Neural cell (in vitro differentiated cells): ENCODE results near the gene MRPS34. TPM values are rescaled to one million over a fixed set of nuclear protein-coding genes. Genes with fewer than 3 reads are reported as not detected.

ENCODE experiments used
- H2AFZ ChIP-seq: fragments of 200-600, 300-800 bp; sonication (generic), shearing (Covaris generic); 2 replicates; pipeline ENCODE4 v1.6.0; 2014; ENCODE audit warnings: low read depth, mild to moderate bottlenecking, antibody characterized with exemption, low read length, moderate library complexity
- H3F3A ChIP-seq: fragments of 200-600 bp; shearing (Covaris generic); 2 replicates; pipeline ENCODE4 v1.6.1; 2016; ENCODE audit warnings: mild to moderate bottlenecking, moderate library complexity, mixed read lengths, antibody characterized with exemption, low read length; ENCODE audit not compliant: insufficient read depth, poor library complexity, severe bottlenecking
- H3K27ac ChIP-seq: fragments of 200-600, 300-800 bp; sonication (generic), shearing (Covaris generic); 2 replicates; pipeline ENCODE4 v1.5.1; 2014; ENCODE audit warnings: mild to moderate bottlenecking, low read length, moderate library complexity
- H3K27me3 ChIP-seq: fragments of 300-800, 200-600 bp; sonication (generic), shearing (Covaris generic); 2 replicates; pipeline ENCODE4 v1.6.0; 2014; ENCODE audit warnings: mild to moderate bottlenecking, low read depth, low read length, moderate library complexity; ENCODE audit not compliant: insufficient read depth
- H3K36me3 ChIP-seq: fragments of 300-800, 200-600 bp; sonication (generic), shearing (Covaris generic); 2 replicates; pipeline ENCODE4 v1.5.1; 2014; ENCODE audit warnings: mild to moderate bottlenecking, antibody characterized with exemption, low read length, moderate library complexity; ENCODE audit not compliant: insufficient read depth
- H3K4me2 ChIP-seq: fragments of 300-800, 200-600 bp; sonication (generic), shearing (Covaris generic); 2 replicates; pipeline ENCODE4 v1.6.0; 2014; ENCODE audit warnings: mild to moderate bottlenecking, low read length
- H3K4me3 ChIP-seq: fragments of 300-800, 200-600 bp; sonication (generic), shearing (Covaris generic); 2 replicates; pipeline ENCODE4 v1.5.1; 2014; ENCODE audit warnings: mild to moderate bottlenecking, low read length, moderate library complexity
- H3K79me2 ChIP-seq: fragments of 200-600 bp; shearing (Covaris generic); replicated peaks from 2 replicates; pipeline ENCODE4 v1.6.0; 2014; ENCODE audit warnings: mild to moderate bottlenecking, low read length, moderate library complexity; ENCODE audit not compliant: insufficient read depth
- H3K9ac ChIP-seq: fragments of 300-800, 200-600 bp; sonication (generic), shearing (Covaris generic); 2 replicates; pipeline ENCODE4 v1.6.1; 2016; ENCODE audit warnings: mild to moderate bottlenecking, low read length, mixed read lengths
- H3K9me2 ChIP-seq: fragments of 200-600 bp; shearing (Covaris generic); 2 replicates; pipeline ENCODE4 v1.6.1; 2016; ENCODE audit warnings: mild to moderate bottlenecking, low read length, mixed read lengths; ENCODE audit not compliant: insufficient read depth
- H3K9me3 ChIP-seq: fragments of 200-600, 300-800 bp; sonication (generic), shearing (Covaris generic); 2 replicates; pipeline ENCODE4 v1.6.1; 2016; ENCODE audit warnings: mild to moderate bottlenecking, mixed run types, low read length, moderate library complexity, mixed read lengths
- H4K20me1 ChIP-seq: fragments of 200-600 bp; shearing (Covaris generic); 2 replicates; pipeline ENCODE4 v1.6.1; 2016; ENCODE audit warnings: mild to moderate bottlenecking, mixed run types; ENCODE audit not compliant: insufficient read depth
- EP300 ChIP-seq: fragments of 450-650 bp; conservative IDR thresholded peaks from 2 replicates; pipeline ENCODE4 v1.6.1; 2014; ENCODE audit warnings: antibody characterized with exemption, mild to moderate bottlenecking, moderate library complexity; ENCODE audit not compliant: poor library complexity, severe bottlenecking
- EZH2 ChIP-seq: fragments of 200-600, 300-800 bp; shearing (Covaris generic), sonication (generic); IDR thresholded peaks from 2 replicates; pipeline ENCODE4 v1.6.1; 2014; ENCODE audit warnings: antibody characterized with exemption, low read length, borderline replicate concordance, mild to moderate bottlenecking; ENCODE audit not compliant: insufficient read depth, poor library complexity, severe bottlenecking
- MXI1 ChIP-seq: fragments of 450-650 bp; conservative IDR thresholded peaks from 2 replicates; pipeline ENCODE4 v1.6.1; 2014; ENCODE audit warnings: antibody characterized with exemption, mild to moderate bottlenecking; ENCODE audit not compliant: poor library complexity, severe bottlenecking
- POLR2AphosphoS5 ChIP-seq: IDR thresholded peaks from 2 replicates; pipeline ENCODE4 v1.6.1; 2012
- RAD21 ChIP-seq: fragments of 450-650 bp; conservative IDR thresholded peaks from 2 replicates; pipeline ENCODE4 v1.6.1; 2014; ENCODE audit warnings: antibody characterized with exemption, mild to moderate bottlenecking, moderate library complexity
- REST ChIP-seq: IDR thresholded peaks from 2 replicates; pipeline ENCODE4 v1.6.1; 2012; ENCODE audit warnings: borderline replicate concordance
- SMC3 ChIP-seq: fragments of 450-650 bp; conservative IDR thresholded peaks from 2 replicates; pipeline ENCODE4 v1.6.1; 2014; ENCODE audit warnings: antibody characterized with exemption, mild to moderate bottlenecking, moderate library complexity; ENCODE audit not compliant: poor library complexity
- TAF1 ChIP-seq: IDR thresholded peaks from 2 replicates; pipeline ENCODE4 v1.6.1; 2012; ENCODE audit warnings: low read depth
- polyA plus RNA-seq: library from polyadenylated mRNA; depleted of rRNA; stranded (reverse); fragments of >200 nt; gene quantifications from 2 replicates; pipeline ENCODE4 v1.2.3, GENCODE V29; 2014
- small RNA-seq, 3 experiments: library from RNA; depleted of rRNA; stranded (forward); fragments of <200 nt; gene quantifications; one replicate each; pipeline ENCODE3, GENCODE V24; 2012
- TF ChIP-seq, protein P1 (sequence below): fragments of 450-650 bp; IDR thresholded peaks from 2 replicates; pipeline ENCODE4 v1.5.1; 2014; ENCODE audit warnings: antibody characterized with exemption, mild to moderate bottlenecking, moderate library complexity; ENCODE audit not compliant: poor library complexity, severe bottlenecking

The MRPS34 gene
- polyA plus RNA-seq, 1 donor from 2014 or later = 113 TPM

DNA sequence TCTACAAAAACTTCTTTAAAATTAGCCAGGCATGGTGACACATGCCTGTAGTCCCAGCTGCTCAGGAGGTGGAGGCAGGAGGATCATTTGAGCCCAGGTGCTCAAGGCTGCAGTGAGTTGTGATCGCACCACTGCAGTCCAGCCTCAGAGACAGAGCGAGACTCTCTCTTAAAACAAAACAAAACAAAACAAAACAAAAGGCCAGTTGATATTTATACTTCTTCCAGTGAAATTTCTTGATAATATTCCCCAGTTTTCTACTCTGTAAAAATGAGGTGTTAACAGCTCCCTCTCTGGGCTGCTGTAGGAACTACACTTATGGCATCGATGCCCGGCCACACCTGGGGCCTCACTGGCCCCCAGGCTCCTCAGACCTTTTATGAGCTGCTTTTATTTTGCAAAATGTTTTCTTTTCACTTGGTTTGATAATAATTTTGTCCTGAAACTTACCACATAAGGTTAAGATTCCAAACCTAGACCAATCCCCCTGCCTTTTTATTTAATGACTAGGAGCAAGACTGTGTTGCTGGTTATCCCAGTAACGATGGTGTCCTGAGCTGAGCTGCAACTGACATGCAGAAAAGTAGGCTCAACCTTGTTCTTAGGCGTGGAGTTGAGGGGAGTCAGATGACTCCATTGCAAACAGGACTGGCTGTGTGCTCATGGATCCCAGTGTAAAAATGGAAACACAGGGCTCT, 49.3 kb downstream of the MRPS34 start:
- H3F3A ChIP-seq = no peaks in the 10 kb centered on the region
- no peaks in the 10 kb centered on the region for H3K9me3 ChIP-seq
- no peaks in the 10 kb centered on the region for H4K20me1 ChIP-seq
- no peak overlapping the region for H3K9ac ChIP-seq
- H3K79me2 ChIP-seq = peaks cover 13% of the 10 kb centered on the region
- no peak overlapping the region for H2AFZ ChIP-seq
- H3K27ac ChIP-seq = no peak overlapping the region
- no peaks in the 10 kb centered on the region for H3K36me3 ChIP-seq
- no peak overlapping the region for H3K4me2 ChIP-seq
- no peaks in the 10 kb centered on the region for H3K9me2 ChIP-seq
- no peak overlapping the region for H3K4me3 ChIP-seq
- H3K27me3 ChIP-seq = no peaks in the 10 kb centered on the region
- TF ChIP-seq RAD21 = no peak
- TF ChIP-seq SMC3 = peak; percentile 22
- TF ChIP-seq MXI1 = no peak
- TF ChIP-seq, protein P1, sequence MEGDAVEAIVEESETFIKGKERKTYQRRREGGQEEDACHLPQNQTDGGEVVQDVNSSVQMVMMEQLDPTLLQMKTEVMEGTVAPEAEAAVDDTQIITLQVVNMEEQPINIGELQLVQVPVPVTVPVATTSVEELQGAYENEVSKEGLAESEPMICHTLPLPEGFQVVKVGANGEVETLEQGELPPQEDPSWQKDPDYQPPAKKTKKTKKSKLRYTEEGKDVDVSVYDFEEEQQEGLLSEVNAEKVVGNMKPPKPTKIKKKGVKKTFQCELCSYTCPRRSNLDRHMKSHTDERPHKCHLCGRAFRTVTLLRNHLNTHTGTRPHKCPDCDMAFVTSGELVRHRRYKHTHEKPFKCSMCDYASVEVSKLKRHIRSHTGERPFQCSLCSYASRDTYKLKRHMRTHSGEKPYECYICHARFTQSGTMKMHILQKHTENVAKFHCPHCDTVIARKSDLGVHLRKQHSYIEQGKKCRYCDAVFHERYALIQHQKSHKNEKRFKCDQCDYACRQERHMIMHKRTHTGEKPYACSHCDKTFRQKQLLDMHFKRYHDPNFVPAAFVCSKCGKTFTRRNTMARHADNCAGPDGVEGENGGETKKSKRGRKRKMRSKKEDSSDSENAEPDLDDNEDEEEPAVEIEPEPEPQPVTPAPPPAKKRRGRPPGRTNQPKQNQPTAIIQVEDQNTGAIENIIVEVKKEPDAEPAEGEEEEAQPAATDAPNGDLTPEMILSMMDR = peak; percentile 55
- TF ChIP-seq TAF1 = no peak
- no peak for TF ChIP-seq POLR2AphosphoS5
- TF ChIP-seq EP300 = no peak
- TF ChIP-seq REST = no peak
- TF ChIP-seq EZH2 = no peak

Small RNAs within 50 kb of the gene (small RNA-seq; reads per million reads assigned to genes)
- 2.4 to 6.2 (median 2.6) reads per million in 3 experiments for gene MIR3177

Other genes with a start within 250 kb of the MRPS34 start
- not detected in 2 replicates for gene TMEM204, start 239.5 kb downstream of the MRPS34 start, polyA plus RNA-seq
- 28.1 and 38.9 TPM in 2 replicates for gene IFT140, start 161.1 kb downstream of the MRPS34 start, polyA plus RNA-seq
- 11.1 and 11.9 TPM in 2 replicates for gene CRAMP1, start 160.8 kb downstream of the MRPS34 start, polyA plus RNA-seq
- gene JPT2, start 94.9 kb downstream of the MRPS34 start, polyA plus RNA-seq = 44.9 and 61.4 TPM in 2 replicates
- 51.0 and 68.7 TPM in 2 replicates for gene MAPK8IP3, start 66.9 kb downstream of the MRPS34 start, polyA plus RNA-seq
- gene NME3, start 1.6 kb downstream of the MRPS34 start, polyA plus RNA-seq = 102 and 145 TPM in 2 replicates
- gene EME2, start 324 bp downstream of the MRPS34 start, polyA plus RNA-seq = 21.2 and 25.6 TPM in 2 replicates
- gene SPSB3, start 9.4 kb upstream of the MRPS34 start, polyA plus RNA-seq = 315 and 373 TPM in 2 replicates
- 213 and 246 TPM in 2 replicates for gene NUBP2, start 9.8 kb upstream of the MRPS34 start, polyA plus RNA-seq
- 1.2 and 3.0 TPM in 2 replicates for gene IGFALS, start 20.6 kb upstream of the MRPS34 start, polyA plus RNA-seq
- gene HAGH, start 53.7 kb upstream of the MRPS34 start, polyA plus RNA-seq = 163 and 196 TPM in 2 replicates
- 73.5 and 80.0 TPM in 2 replicates for gene FAHD1, start 54.1 kb upstream of the MRPS34 start, polyA plus RNA-seq
- gene MEIOB, start 99.0 kb upstream of the MRPS34 start, polyA plus RNA-seq = not detected in 2 replicates
- gene HS3ST6, start 145.3 kb upstream of the MRPS34 start, polyA plus RNA-seq = not detected in 2 replicates
- gene MSRB1, start 170.1 kb upstream of the MRPS34 start, polyA plus RNA-seq = 4.4 and 6.0 TPM in 2 replicates
- gene RPL3L, start 181.6 kb upstream of the MRPS34 start, polyA plus RNA-seq = not detected in 2 replicates
- gene NDUFB10, start 186.4 kb upstream of the MRPS34 start, polyA plus RNA-seq = 215 and 217 TPM in 2 replicates
- gene RPS2, start 191.7 kb upstream of the MRPS34 start, polyA plus RNA-seq = 1,295 and 1,393 TPM in 2 replicates
- not detected in 2 replicates for gene RNF151, start 193.7 kb upstream of the MRPS34 start, polyA plus RNA-seq
- 20.5 and 21.4 TPM in 2 replicates for gene TBL3, start 198.9 kb upstream of the MRPS34 start, polyA plus RNA-seq
- 8.5 and 11.7 TPM in 2 replicates for gene NOXO1, start 208.3 kb upstream of the MRPS34 start, polyA plus RNA-seq
- 37.8 and 42.3 TPM in 2 replicates for gene GFER, start 211.1 kb upstream of the MRPS34 start, polyA plus RNA-seq
- gene SYNGR3, start 216.8 kb upstream of the MRPS34 start, polyA plus RNA-seq = 61.0 and 71.9 TPM in 2 replicates
- gene ZNF598, start 236.7 kb upstream of the MRPS34 start, polyA plus RNA-seq = 18.2 and 22.1 TPM in 2 replicates
- not detected in 2 replicates for gene NPW, start 246.7 kb upstream of the MRPS34 start, polyA plus RNA-seq